ENCODE results near the gene PRR30. TPM values are rescaled to one million over a fixed set of nuclear protein-coding genes. Genes with fewer than 3 reads are reported as not detected.
"Not testable (repeated sequence)": the region's sequence is repeated elsewhere in the genome, so short reads cannot be mapped to it uniquely, and the experiment has no call there.

Gene PRR30
- total RNA-seq, 1 experiment from 2014 or later: not detected

DNA sequence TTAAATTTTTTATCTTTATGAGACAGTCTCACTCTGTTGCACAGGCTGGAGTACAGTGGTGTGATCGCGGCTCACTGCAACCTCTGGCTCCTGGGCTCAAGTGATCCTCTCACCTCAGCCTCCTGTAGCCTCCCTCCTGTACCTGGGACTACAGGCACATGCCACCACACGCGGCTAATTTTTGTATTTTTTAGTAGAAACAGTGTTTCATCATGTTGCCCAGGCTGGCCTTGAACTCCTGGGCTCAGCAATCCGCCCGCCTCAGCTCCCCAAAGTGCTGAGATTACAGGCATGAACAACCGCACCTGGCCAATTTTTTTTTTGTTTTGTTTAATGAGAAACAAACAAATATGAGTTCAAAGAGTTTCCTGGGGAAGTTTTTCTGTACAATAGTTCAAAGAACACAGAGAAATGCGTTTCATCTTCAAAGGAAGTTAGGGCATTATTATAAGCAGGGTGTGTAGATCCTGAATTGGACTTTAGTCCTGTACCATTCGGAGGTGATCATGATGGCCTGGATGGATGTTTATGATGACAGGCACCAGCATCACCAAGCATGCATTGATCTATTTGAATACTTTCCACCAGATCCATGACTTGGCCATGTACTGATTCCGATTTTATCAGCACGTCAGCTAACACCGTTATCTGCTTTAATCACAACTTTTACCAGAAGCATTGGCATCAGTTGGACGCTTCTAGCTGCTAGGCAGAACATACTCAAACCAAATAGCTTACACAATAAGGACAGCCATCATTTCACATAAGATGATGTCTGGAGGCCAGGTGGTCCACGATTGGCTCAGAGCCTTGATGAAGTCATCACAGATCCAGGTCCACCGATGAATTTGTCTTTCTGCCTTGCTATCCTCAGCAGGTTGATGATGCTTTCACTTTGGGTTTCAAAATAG is 38.5 kb upstream of the PRR30 start:
- H3K4me3 ChIP-seq (replicated peaks in 1 of 2; ENCODE audit: low read depth in 1 of 2, low read length in 2 of 2): no peak overlapping the region
- TF ChIP-seq, protein P1, sequence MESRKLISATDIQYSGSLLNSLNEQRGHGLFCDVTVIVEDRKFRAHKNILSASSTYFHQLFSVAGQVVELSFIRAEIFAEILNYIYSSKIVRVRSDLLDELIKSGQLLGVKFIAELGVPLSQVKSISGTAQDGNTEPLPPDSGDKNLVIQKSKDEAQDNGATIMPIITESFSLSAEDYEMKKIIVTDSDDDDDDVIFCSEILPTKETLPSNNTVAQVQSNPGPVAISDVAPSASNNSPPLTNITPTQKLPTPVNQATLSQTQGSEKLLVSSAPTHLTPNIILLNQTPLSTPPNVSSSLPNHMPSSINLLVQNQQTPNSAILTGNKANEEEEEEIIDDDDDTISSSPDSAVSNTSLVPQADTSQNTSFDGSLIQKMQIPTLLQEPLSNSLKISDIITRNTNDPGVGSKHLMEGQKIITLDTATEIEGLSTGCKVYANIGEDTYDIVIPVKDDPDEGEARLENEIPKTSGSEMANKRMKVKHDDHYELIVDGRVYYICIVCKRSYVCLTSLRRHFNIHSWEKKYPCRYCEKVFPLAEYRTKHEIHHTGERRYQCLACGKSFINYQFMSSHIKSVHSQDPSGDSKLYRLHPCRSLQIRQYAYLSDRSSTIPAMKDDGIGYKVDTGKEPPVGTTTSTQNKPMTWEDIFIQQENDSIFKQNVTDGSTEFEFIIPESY (IDR thresholded peaks at IDR 0.05; ENCODE audit: extremely low read depth, insufficient replicate concordance, low read length): no peak
- TF ChIP-seq SRF (IDR thresholded peaks at IDR 0.05; ENCODE audit: low read depth) (no peak), RAD21 (IDR thresholded peaks at IDR 0.05; ENCODE audit: low read depth) (no peak), YY1 (IDR thresholded peaks at IDR 0.05; ENCODE audit: extremely low read depth, insufficient replicate concordance, low read depth, low read length) (no peak), ZFX (IDR thresholded peaks at IDR 0.05) (no peak), EGR1 (IDR thresholded peaks at IDR 0.05; ENCODE audit: low read depth) (no peak), EZH2 (IDR thresholded peaks at IDR 0.05) (no peak), POLR2AphosphoS5 (IDR thresholded peaks at IDR 0.05; ENCODE audit: low read depth, low read length) (no peak), POLR2A (IDR thresholded peaks at IDR 0.05; ENCODE audit: borderline replicate concordance, extremely low read depth, insufficient read depth, insufficient read length) (no peak), SIN3A (IDR thresholded peaks at IDR 0.05; ENCODE audit: low read depth) (no peak), FOSL1 (IDR thresholded peaks at IDR 0.05; ENCODE audit: low read depth) (no peak), TCF7L2 (IDR thresholded peaks at IDR 0.05; ENCODE audit: borderline replicate concordance, extremely low read depth, insufficient read depth, insufficient read length) (no peak), JUND (IDR thresholded peaks at IDR 0.05) (no peak), CEBPB (IDR thresholded peaks at IDR 0.05; ENCODE audit: low read depth) (no peak)
- TF ChIP-seq, protein P2, sequence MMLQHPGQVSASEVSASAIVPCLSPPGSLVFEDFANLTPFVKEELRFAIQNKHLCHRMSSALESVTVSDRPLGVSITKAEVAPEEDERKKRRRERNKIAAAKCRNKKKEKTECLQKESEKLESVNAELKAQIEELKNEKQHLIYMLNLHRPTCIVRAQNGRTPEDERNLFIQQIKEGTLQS (IDR thresholded peaks at IDR 0.05): no peak
- TF ChIP-seq, protein P3, sequence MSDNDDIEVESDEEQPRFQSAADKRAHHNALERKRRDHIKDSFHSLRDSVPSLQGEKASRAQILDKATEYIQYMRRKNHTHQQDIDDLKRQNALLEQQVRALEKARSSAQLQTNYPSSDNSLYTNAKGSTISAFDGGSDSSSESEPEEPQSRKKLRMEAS (IDR thresholded peaks at IDR 0.05): no peak
- TF ChIP-seq, protein P4, sequence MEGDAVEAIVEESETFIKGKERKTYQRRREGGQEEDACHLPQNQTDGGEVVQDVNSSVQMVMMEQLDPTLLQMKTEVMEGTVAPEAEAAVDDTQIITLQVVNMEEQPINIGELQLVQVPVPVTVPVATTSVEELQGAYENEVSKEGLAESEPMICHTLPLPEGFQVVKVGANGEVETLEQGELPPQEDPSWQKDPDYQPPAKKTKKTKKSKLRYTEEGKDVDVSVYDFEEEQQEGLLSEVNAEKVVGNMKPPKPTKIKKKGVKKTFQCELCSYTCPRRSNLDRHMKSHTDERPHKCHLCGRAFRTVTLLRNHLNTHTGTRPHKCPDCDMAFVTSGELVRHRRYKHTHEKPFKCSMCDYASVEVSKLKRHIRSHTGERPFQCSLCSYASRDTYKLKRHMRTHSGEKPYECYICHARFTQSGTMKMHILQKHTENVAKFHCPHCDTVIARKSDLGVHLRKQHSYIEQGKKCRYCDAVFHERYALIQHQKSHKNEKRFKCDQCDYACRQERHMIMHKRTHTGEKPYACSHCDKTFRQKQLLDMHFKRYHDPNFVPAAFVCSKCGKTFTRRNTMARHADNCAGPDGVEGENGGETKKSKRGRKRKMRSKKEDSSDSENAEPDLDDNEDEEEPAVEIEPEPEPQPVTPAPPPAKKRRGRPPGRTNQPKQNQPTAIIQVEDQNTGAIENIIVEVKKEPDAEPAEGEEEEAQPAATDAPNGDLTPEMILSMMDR (IDR thresholded peaks at IDR 0.05 in 2 of 3, conservative IDR thresholded peaks at IDR 0.05 in 1 of 3; ENCODE audit: borderline replicate concordance in 1 of 3, insufficient read depth in 1 of 3, low read depth in 2 of 3, low read length in 2 of 3): no peak
- H3K4me1 ChIP-seq (ENCODE audit: control insufficient read depth in 1 of 2, insufficient read depth in 2 of 2, low read length in 2 of 2): no peaks in the 10 kb centered on the region
- DNase-seq (ENCODE audit: low read depth, low spot score): no peak
- no peaks in the 10 kb centered on the region for H4K20me1 ChIP-seq (ENCODE audit: insufficient read depth)
- no peak overlapping the region for H3K27ac ChIP-seq (ENCODE audit: low read depth, low read length)
- H2AFZ ChIP-seq (ENCODE audit: low read depth, low read length, poor library complexity, severe bottlenecking): no peak overlapping the region
- no TSS peak for BruUV-seq (replicated peaks)
- ChIA-PET RAD21 (ENCODE audit: low non-redundant PET in 1 of 2, low total read pairs in 2 of 2, uncharacterized antibody in 2 of 2, unreplicated experiment in 2 of 2) (no interaction called here), CTCF (no interaction called here), POLR2A (no interaction called here)
- no peaks in the 10 kb centered on the region for H3K9me2 ChIP-seq (ENCODE audit: insufficient read depth)
- H3K27me3 ChIP-seq (ENCODE audit: insufficient read depth, low read length): peaks cover 16% of the 10 kb centered on the region; the same call in 1 of the 2 replicates
- H3K9ac ChIP-seq (ENCODE audit: low read length): no peak overlapping the region
- no peak for ATAC-seq
- intact Hi-C loops (cut with micrococcal nuclease): no loop called here
- H3K36me3 ChIP-seq (ENCODE audit: control insufficient read depth in 1 of 2, insufficient read depth in 2 of 2, low read length in 2 of 2): no peaks in the 10 kb centered on the region
- no peaks in the 10 kb centered on the region for H3K79me2 ChIP-seq (ENCODE audit: insufficient read depth, low read length)
- no peak overlapping the region for H3K4me2 ChIP-seq (ENCODE audit: low read length)
- H3K9me3 ChIP-seq (ENCODE audit: control insufficient read depth in 1 of 2, insufficient read depth in 1 of 2, low read depth in 1 of 2, low read length in 2 of 2): no peaks in the 10 kb centered on the region

DNA sequence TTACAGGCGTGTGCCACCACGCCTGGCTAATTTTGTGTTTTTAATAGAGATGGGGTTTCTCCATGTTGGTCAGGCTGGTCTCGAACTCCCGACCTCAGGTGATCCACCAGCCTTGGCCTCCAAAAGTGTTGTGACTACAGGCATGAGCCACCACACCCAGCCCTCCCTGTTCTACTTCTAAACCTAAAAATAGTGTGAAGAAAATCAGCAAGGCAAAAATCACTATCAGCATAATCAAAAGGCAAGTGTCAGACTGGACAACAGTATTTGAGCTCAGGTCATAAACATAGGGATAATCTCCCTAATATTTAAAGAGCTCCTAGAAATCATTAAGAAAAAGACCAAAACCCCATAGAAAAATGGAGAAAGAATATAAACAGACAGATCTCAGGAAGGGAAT is 36.6 kb upstream of the PRR30 start:
- BruUV-seq (replicated peaks); H3K9me2 ChIP-seq (ENCODE audit: insufficient read depth); H3K4me2 ChIP-seq (ENCODE audit: low read length); H3K79me2 ChIP-seq (ENCODE audit: insufficient read depth, low read length); H3K4me1 ChIP-seq (ENCODE audit: control insufficient read depth in 1 of 2, insufficient read depth in 2 of 2, low read length in 2 of 2); H3K27ac ChIP-seq (ENCODE audit: low read depth, low read length); H3K4me3 ChIP-seq (replicated peaks in 1 of 2; ENCODE audit: low read depth in 1 of 2, low read length in 2 of 2); H3K9ac ChIP-seq (ENCODE audit: low read length); RAD21 ChIA-PET (ENCODE audit: low non-redundant PET in 1 of 2, low total read pairs in 2 of 2, uncharacterized antibody in 2 of 2, unreplicated experiment in 2 of 2); DNase-seq (ENCODE audit: low read depth, low spot score); H3K9me3 ChIP-seq (ENCODE audit: control insufficient read depth in 1 of 2, insufficient read depth in 1 of 2, low read depth in 1 of 2, low read length in 2 of 2); H3K36me3 ChIP-seq (ENCODE audit: control insufficient read depth in 1 of 2, insufficient read depth in 2 of 2, low read length in 2 of 2); H4K20me1 ChIP-seq (ENCODE audit: insufficient read depth); intact Hi-C loops (cut with micrococcal nuclease); H2AFZ ChIP-seq (ENCODE audit: low read depth, low read length, poor library complexity, severe bottlenecking); ATAC-seq: not testable (repeated sequence)
- peaks cover 16% of the 10 kb centered on the region; the same call in 1 of the 2 replicates for H3K27me3 ChIP-seq (ENCODE audit: insufficient read depth, low read length)
- POLR2A ChIA-PET: interaction anchor here (1.3 kb wide), 1 partner anchor 22 kb away, joined by 4 read pairs; no protein-coding TSS in a partner anchor
- CTCF ChIA-PET: interaction anchor here (1.0 kb wide), 1 partner anchor 15 kb away, joined by 3 read pairs; no protein-coding TSS in a partner anchor

Measured in HCT116 (cell line).